NCI-H2196 (cell line): ENCODE measurements around the gene PCDH7.
A peak's percentile ranks its signal among the peaks of the same experiment; 100 is the strongest.

Source experiments
- DNase-seq: peaks from one replicate; lab custom pipeline; 2025; ENCODE audit not compliant: unreplicated experiment; lab: John Stamatoyannopoulos, UW

Gene PCDH7

GRCh38 chr4:30726090-30726675 lies 6.0 kb downstream of the PCDH7 start:
- DNase-seq, result no peak

DNA sequence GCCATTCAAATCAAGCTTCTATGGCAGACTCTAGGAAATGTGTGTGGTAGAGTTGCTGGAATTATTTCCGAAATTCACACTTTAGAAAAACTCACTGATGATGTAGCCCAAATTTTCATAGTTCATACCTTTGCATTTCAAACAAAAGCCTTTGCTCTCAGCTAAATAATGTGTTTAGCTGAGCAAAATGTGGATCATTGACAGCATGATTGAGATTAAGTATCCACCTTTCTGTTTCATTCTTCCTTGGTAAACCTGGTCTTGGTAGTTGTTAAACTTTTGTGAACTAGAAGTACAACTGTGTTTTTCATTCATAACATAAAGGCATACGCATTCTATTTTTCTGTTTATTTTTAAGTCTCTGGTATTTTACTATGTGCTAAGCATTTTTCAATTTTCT lies 7.2 kb downstream of the PCDH7 start:
- DNase-seq, result no peak

GRCh38 chr4:30728311-30728710 lies 8.1 kb downstream of the PCDH7 start:
- DNase-seq, result no peak

DNA sequence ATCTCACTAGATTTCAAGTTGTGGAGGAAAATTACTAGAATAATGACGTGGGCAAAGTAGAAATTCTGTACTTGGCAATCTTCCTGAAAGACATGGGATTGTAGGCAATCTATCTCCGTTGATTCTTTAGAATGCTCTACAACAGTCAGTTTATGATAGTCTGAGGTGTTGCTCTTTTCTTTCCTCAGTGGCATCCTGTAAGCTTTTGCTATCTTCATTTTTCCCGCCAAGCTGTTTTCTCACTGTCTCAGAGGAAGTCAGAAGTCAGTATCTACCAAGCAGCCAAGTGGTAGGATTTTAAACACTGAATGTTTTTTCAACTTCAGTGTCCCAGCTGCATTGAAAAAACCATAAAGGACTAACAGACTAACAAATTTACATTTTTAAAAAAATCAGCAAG lies 23.7 kb downstream of the PCDH7 start:
- DNase-seq, result no peak

- no peak for DNase-seq
Measured at GRCh38 chr4:30744386-30744785, 24.2 kb downstream of the PCDH7 start.

GRCh38 chr4:30744957-30745640 lies 24.9 kb downstream of the PCDH7 start:
- DNase-seq, result no peak

DNA sequence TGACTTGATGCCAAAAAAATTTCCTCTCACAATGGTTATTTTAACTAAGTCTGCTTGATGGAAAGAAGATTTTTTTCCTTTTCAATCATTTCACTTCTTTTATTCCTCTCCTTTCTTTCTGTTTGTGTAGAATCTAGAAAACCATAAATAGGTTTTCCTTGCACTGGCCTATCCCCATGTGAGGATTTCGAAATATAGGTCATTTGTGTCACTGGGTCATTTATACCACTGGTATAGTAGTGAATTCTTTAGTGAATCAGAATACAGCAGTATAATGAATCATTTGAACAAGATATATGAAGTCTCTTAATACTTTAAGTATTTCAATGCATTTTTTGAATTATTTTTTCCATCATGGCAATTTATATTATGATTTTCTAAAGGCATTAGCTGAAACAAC lies 26.6 kb downstream of the PCDH7 start:
- no peak for DNase-seq

DNA sequence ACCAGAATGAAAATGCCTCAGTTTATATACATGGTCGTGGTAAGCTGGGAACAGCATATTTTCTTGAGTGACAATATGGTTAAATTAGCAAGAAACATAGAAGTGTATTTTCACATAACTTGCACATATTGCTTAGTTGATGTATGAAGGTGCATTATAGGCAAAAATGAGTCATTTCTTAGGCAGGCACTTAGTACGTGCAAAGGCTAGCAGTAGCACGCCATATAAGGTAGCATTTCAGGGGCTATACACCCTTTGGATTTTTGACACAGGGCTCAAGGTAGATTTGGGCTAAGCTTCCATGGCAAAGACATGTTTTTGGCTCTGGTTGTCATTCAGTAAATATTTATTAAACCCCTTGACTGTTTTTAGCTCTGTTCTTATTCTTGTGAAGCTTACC lies 33.1 kb downstream of the PCDH7 start:
- DNase-seq, result no peak

GRCh38 chr4:30754021-30754420 lies 33.9 kb downstream of the PCDH7 start:
- DNase-seq, result no peak

DNA sequence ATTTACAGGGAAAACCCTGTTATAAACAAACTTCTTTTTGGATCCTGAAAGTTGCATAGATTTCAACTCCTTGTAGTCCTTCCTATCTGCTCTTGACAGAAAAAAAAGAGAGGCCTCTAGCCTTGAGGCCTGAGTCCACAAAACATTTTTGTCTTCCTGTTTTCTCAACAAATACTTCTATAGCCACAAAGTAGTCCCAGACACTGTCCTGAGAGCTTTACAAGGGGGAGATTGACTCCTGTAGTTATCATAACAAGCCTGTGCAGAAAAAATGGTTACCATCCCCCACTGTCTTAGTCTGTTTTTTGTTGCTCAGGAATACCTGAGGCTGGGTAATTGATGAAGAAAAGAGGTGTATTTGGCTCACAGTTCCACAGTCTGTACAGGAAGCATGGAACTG lies 35.2 kb downstream of the PCDH7 start:
- DNase-seq, result no peak

DNA sequence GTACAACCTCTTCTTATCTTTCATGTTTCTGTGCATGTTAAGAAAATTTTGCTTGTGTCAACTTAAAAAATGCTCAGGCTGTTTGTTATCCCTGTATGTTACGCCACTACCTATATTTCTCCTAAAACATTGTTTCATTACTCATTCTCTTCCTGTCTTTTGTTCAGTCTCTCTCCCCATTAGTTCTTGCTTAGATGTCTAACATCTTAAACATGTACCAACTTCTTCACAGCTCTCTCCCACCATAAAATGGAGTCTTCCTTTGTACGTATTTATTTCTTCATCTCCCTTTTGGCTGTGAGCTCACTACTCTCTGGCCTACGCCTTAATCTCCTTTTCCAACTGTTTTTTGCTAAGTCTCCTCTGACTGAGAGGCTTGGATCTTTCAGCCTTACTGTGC lies 36.4 kb downstream of the PCDH7 start:
- DNase-seq, result no peak

DNA sequence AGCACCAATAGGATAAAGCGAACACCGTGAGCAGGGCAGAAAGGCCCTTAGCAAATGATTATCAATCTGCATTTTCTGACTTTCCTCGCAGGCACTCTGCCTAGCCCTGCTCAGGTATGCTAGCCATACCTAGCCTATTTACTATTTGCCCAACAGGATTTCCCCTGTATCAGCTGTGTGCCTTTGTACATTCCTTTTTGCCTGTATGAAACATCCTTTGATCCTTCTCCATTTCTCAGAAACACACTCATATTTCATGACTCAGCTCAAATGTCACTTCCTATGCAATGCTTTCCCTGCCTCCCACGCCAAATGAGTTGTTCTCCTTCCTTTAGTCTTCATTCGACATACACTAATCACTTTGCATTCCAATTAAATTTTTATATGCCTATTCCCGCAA lies 37.2 kb downstream of the PCDH7 start:
- no peak for DNase-seq

DNA sequence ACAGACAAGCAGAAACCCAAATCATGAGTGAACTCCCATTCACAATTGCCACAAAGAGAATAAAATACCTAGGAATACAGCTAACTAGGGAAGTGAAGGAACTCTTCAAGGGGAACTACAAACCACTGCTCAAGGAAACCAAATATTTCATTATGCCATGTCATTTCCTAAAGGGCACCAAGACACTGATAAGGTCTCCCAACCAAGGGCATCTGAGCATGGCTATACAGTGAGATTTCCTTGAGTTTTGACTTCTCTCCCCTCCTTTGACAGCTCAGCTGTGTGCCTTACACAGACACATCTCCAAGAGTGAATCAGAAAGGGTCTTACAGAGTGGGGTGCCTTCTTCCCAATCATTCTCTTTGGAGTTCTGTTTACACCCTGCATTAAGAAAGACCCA lies 40.4 kb downstream of the PCDH7 start:
- DNase-seq, result no peak

DNA sequence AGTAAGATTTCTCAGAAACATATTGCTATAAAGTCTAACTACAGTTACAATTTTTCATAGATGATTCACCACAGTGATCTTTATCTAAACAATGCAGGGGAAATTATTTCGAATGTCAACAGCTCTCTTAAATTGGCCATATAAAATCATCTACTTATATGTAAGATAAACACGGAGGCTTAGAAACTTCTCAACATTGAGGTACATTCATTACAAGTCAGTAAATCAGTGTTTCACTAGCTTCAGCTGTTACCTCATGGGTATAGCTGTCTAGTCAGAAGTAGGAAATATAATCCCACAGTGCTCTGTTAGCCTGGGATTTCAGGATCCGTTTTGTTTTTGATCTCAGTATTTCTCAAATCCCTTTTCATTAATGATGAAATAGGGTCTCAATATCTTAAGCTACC lies 43.2 kb downstream of the PCDH7 start:
- no peak for DNase-seq

- DNase-seq, result no peak
Measured at GRCh38 chr4:30765022-30765421, 44.9 kb downstream of the PCDH7 start.

DNA sequence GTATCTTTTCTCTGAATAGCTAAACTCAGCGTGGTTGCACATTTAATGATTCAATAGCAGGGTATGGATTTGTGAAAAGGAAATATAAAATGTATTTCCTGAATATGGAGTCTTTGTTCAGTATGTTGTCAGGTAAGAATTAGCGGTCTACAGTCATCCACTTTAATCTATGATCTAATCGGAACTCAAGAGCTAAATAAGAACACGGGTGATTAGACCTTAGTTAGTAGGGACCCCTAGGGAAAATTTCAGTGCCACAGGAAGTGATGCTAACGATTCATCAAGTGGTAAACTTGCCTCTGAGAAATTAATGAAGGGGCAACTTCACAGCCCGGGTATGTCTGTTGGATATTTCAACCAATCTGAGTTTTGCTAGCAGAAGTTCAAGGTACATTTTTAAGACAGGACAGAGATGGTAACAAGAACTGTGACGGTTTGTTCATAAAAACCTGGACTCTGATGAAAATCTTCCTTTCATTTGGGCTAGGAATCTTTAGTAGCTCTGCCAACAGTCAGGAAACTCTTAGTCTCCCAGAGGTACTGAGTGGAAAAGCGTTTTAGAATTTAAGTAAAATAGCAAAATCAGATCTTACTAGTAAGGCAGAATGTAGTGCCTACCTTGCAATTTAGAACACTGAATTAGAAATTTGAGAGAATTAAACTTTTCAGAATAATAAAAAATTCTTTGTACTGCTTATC lies 47.1 kb downstream of the PCDH7 start:
- DNase-seq, result no peak

DNA sequence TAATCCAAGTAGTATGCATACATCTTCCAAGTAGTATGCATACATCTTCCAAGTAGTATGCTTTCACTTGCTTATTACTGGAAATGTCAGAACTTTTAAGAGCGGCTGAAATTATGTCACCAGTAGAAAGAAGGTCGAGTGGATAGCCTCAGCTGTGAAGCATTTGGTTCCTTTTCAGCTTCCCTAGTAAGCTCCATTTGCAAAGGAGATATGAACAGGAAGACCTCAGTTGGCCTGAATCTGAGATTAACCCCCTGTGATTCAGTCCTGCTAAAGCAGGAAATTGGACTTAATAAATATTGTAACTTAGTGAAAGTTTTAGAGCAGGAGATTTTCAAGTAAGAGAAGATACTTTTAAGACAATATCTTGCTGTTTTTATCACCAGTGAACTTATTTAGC lies 48.1 kb downstream of the PCDH7 start:
- no peak for DNase-seq

DNA sequence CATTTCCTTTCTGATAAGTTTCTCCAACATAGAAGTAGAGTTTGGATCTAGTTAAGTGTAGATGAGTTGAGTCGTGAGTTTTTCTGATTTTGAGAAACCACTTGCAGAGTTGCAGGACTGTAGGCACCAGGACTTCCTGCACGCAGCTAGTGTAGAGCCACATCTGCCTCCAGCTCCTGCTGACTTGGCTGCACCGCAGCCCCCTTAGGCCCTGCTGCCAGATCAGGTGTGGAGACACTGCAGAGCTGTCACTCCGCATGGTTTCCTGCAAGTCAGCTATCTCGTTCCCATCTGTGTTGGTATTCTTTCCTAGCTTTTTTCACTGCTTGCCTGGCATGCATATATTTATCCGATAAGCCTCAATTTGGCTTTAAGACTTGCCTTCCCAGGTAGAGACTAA lies 48.9 kb downstream of the PCDH7 start:
- no peak for DNase-seq

DNA sequence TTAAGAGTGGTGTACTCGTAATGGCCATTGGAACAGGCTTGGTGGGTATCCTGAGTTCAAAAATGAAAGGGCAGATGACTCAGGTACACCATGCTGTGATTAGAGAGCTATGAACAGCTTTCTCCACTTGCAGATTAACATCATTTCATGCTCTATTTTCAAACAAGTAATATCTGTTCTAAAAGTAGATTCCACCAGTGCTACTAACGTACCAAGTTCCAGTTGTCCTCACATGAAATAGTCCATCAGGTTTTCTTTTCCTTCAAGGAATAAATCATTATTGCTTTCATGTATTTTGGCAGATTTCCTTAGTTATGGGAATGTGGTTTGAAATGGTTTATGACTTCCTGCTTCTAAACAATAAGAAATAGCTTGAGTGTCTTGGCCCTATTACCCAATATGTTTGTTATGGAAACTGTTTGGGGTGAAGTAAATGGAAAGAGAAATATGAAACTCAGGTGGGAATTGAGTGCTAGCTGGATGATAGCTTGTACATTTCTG lies 49.9 kb downstream of the PCDH7 start:
- peak; percentile 33 for DNase-seq

DNA sequence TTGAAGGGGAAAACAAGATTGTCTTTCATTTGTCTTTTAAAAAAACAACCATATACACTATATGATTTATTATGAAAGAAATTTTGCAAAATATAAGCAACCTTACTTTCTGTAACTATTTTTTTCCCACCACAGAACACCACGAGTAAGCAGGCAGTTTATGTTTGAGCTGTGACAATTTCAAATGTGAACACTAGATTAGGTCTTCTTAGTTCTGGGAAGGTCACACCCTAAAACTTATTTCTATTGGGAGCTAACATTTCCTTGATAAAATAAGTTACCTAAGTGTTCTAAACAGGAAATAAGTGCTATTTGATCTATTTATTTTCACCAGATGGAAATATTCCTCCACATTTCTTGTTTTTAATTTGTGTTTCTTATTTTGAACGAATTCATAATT lies 50.6 kb downstream of the PCDH7 start:
- DNase-seq, result no peak

GRCh38 chr4:30776451-30776850 lies 56.3 kb downstream of the PCDH7 start:
- DNase-seq, result no peak

DNA sequence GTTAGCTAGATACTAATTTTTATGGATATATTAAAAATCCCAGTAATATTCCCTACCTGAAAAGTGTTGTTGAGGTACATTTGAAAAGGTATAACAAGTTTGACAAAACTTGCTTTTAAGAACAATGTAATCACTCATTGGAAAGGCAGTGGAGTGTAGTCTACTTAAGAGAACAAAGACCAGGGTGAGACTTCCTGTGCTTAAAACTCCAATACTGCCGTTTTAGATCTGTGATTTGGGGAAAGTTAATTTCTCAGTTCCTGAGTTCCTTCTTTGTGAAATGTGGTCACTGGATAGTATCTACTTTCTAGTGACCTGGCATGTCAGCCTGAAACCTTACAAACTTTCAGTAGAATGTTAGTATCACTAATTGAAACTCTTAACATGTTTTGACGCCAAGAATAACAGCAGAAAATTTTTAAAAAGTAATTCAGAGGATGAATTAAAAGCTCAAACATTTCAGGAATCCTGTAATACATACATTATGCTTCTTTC lies 56.8 kb downstream of the PCDH7 start:
- no peak for DNase-seq
